HuH-7.5 (cell line): Measurements from ENCODE around the gene WIZ.
A peak's percentile ranks its signal among the peaks of the same experiment; 100 is the strongest.
"Not testable (repeated sequence)": the region's sequence is repeated elsewhere in the genome, so short reads cannot be mapped to it uniquely, and the experiment has no call there.

ENCODE experiments used
- DNase-seq: peaks from one replicate; pipeline ENCODE4 v3.0.0; 2011; ENCODE audit warnings: low spot score

Gene WIZ, protein sequence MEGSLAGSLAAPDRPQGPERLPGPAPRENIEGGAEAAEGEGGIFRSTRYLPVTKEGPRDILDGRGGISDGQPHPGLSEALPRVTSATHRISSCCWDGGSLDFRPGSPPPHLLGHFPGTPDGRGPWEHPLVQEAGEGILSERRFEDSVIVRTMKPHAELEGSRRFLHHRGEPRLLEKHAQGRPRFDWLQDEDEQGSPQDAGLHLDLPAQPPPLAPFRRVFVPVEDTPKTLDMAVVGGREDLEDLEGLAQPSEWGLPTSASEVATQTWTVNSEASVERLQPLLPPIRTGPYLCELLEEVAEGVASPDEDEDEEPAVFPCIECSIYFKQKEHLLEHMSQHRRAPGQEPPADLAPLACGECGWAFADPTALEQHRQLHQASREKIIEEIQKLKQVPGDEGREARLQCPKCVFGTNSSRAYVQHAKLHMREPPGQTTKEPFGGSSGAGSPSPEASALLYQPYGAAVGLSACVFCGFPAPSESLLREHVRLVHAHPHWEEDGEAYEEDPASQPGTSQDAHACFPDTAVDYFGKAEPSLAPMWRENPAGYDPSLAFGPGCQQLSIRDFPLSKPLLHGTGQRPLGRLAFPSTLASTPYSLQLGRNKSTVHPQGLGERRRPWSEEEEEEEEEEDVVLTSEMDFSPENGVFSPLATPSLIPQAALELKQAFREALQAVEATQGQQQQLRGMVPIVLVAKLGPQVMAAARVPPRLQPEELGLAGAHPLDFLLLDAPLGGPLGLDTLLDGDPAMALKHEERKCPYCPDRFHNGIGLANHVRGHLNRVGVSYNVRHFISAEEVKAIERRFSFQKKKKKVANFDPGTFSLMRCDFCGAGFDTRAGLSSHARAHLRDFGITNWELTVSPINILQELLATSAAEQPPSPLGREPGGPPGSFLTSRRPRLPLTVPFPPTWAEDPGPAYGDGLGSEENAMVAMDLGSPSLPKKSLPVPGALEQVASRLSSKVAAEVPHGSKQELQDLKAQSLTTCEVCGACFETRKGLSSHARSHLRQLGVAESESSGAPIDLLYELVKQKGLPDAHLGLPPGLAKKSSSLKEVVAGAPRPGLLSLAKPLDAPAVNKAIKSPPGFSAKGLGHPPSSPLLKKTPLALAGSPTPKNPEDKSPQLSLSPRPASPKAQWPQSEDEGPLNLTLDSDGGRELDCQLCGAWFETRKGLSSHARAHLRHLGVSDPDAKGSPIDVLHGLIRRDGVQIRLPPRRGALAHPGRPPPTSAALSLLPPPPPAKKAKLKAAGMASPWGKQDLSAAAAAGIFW (N-terminal part only)

DNA sequence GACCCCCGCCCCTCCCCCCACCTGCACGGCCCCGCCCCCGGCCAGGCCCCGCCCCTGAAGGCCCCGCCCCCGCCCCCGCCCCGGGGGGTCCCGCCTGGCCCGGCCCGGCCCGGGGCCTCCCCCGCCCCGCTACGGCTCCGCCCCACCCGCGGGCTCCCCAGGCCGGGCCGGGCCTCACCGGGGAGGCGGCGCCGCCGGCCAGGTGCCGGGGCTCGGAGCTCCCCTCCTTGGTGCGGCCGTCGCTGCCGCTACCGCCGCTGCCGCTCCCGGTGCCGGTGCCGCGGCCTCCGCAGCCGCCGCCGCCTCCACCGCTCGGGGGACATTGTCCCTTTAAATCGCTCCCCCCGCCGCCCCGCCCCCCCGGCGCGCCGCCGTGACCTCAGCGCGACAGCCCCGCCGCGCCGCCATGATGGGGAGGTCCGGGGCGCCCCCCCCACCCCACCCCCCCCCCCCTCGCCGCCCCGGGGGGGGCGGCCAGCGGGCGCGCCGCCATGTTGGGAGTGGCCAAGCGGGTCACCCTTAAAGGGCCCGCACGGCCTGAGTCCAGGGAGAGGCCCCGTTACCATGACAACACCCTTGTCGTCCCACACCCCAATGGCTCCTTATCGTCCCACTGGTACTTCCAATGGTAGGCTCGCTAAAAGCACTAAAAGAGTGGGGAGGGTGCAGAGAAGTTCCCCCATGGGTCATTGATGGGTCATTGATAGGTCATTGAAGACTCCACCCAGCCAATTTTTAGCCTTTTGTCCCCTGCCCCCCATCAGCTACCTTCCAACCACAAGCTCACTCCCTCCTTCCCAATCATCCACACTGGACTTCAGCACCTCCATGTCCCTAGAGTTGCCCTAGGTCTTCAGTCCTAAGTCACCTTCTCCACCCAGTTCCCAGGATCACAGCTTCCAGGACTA lies at the start of gene WIZ:
TSS of gene WIZ (minus strand) at position 337 of the 908 bp plus-strand sequence. CDS start 1,649 bp downstream, outside the sequence.
- peak; percentile 94 for DNase-seq

DNA sequence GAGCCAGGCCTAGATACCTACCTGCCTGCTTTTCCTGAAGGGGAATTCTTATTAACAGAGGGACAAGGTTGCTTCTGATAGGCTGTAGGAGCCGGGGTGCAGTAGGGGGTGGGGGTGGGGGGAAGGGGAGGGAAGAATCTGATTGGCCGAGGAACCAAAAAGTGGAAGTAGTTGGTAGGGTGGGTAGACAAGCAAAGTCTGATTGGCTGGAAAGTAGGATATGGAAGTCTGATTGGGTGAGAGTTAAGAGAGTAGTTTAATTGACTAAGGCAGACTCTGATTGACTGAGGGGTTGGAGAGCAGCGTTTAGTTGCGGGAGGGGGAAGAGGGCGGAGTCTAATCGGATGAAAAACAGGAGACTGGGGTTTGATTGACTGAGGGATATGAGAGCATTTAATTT lies 49.2 kb upstream of the WIZ start:
- DNase-seq = no peak

DNA sequence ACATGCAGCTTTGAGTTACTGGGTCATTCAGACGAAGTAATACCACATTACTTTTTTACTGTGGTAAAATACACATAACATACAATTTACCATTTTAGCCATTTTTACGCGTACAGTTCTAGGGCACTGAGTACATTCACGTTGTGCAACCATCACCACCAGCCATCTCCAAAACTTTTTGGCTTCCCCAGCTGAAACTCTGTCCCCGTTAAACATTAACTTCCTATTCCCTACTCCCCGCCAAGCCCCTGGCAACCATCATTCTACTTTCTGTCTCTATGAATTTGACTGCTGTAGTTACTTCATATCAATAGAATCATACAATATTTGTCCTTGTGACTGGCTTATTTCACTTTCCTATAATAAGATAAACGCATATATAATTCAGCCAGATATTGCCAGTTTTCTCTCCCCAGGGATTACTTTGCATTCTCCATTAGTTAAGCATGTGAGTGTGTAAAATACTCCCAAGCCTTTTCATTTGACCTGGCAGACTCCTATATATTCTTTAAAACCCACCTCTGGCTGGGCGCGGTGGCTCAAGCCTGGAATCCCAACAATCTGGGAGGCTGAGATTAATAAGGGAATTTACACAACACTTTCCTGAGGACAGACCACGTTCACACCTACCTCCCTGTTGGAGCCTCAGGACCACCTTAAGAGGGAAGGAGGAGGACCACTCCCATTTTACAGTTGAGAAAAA lies 48.6 kb upstream of the WIZ start:
- no peak for DNase-seq

DNA sequence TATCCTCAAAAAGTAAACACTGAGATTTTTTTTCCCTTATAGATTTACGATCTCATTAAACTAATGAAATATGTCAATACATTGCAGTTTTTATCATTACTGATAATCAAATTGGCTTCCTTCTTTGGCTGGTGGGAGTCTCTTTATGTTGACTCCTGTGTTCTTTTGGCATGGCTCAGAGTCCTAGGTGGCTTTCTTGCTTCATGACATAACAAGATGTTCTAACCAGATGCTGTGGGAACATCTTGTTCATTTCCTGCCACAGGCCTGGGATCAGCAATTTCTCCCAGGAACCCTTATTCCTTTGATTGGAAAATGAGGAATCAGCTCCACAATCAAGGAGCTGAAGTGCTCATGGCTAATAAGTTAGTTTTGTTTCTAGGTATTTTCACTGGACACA lies 45.4 kb upstream of the WIZ start:
- DNase-seq = no peak

GRCh38 chr19:15488489-15489226 lies 38.9 kb upstream of the WIZ start:
- DNase-seq = no peak

- DNase-seq = no peak
Measured at GRCh38 chr19:15487038-15487437, 37.3 kb upstream of the WIZ start.

DNA sequence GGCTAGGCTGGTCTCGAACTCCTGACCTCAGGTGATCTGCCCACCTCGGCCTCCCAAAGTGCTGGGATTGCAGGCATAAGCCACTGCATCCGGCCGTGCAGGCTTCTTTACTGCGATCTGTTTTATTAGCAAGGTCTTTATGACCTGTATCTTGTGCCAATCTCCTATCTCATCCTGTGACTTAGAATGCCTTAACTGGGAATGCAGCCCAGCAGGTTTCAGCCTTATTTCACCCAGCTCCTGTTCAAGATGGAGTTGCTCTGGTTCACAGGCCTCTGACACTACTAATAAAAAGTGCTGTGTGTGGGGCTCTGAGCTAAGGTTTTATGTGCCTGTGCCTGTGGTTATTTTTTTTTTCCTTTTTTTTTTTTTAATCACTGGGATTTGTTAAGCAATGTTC lies 36.0 kb upstream of the WIZ start:
- not testable (repeated sequence) for DNase-seq

GRCh38 chr19:15480996-15481395 lies 31.2 kb upstream of the WIZ start:
- DNase-seq = not testable (repeated sequence)

GRCh38 chr19:15479391-15480345 lies 29.9 kb upstream of the WIZ start, which contains the start of gene PGLYRP2:
Gene PGLYRP2, minus strand, starts transcription at chr19:15479501. Its CDS starts 130 bp downstream, at chr19:15479371.
- DNase-seq = no peak

GRCh38 chr19:15476325-15476724 lies 26.6 kb upstream of the WIZ start:
- no peak for DNase-seq

DNA sequence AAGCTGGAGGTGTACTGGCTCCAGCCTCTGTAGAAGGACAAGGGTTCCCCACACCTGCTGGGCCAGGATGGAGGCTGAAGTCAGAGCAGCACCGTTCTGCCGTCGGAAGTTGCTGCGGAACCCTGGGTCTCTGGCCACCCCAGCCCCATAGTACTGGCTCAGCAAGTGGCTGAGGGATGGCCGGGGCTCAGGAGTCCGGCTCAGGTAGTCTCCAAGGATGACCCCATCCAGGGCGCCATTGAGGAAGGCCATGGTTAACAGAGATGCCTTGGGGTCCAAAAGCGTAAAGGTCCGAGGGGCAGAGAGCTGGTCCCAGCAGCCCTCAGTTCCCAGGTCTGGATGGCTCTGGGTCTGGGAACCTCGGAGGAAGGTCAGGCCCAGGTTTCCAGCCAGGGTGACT lies 25.9 kb upstream of the WIZ start:
- DNase-seq = no peak

DNA sequence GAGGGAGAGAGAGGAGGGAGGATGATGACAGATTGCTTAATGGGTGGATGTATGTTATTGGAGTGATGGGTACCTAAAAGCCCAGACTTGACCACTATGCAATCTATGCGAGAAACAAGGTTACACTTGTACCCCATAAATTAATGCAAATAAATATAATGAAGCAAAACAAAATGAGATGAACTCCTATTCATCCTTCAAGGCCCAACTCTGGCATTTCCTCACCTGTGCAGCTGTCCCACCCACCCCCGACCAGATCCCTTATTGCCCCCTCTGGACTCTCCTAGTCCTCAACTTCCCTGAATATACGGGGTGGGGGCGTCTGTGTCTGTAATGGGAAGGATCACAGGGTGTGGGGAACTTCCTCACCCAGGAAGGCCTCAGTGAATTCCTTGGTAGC lies 25.4 kb upstream of the WIZ start:
- DNase-seq = no peak

DNA sequence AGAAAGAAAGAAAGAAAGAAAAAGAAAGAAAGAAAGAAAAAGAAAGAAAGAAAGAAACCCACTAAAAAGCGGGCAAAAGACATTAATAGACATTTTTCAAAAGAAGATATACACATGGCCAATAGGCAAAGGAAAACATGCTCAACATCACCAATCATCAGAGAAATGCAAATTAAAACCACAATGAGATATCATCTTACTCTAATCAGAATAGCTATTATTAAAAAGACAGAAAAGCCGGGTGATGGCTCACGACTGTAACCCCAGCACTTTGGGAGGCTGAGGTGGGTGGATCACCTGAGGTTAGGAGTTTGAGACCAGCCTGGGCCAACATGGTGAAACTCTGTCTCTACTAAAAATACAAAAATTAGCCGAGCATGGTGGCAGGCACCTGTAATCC lies 24.1 kb upstream of the WIZ start:
- not testable (repeated sequence) for DNase-seq

- no peak for DNase-seq
Measured at GRCh38 chr19:15471639-15472101, 21.9 kb upstream of the WIZ start.

GRCh38 chr19:15469513-15470297 lies 19.9 kb upstream of the WIZ start:
- DNase-seq = peak; percentile 6

DNA sequence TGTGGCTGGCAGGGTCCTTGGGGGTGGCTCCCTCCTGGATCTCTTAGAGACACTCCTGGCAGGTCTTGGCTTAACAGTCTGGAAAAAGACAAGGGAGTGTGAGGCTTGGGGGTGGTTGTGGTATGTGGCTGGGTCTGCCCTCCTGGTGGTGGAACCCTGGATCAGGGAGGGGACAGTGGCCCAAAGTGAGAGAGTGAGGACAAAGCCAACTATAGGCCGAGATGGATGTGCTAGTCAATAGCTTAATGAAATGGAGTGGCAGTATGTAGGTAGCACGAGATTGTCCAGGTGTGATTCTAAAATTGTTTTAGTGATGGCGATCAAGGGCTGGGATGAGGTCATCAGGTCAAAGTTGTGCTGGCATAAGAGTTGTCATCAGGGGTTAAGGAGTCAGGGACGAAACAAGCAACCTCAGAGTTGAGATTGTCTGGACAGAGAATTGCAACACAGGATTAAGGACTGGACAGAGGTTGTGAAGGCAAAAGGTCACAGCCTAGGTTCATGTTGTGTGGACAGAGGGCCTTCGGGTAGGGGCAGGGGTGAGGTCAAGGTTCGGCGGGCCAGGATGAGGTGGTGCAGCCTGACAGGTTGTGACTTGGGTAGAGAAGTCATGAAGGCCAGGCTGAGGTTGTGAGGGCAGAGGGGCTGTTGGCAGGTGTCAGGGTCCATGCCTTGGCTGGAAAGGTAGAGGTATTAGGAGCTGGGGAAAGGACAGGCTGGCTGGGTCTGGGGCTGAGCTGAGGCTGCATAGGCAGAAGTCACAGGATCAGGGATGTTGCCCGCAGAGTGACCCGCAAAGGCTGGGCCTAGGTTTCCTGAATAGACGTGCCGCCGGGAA lies 19.1 kb upstream of the WIZ start:
- peak; percentile 60 for DNase-seq
